GM18907 (cell line): ENCODE data around the gene C5orf15.
A peak's percentile ranks its signal among the peaks of the same experiment; 100 is the strongest.
"Not testable (repeated sequence)": the region's sequence is repeated elsewhere in the genome, so short reads cannot be mapped to it uniquely, and the experiment has no call there.

Experiments used
- ATAC-seq: cut with Tn5 transposase; IDR thresholded peaks from one replicate; pipeline ENCODE4 v1.9.1; 2021; ENCODE audit warnings: mild to moderate bottlenecking, moderate library complexity; ENCODE audit not compliant: unreplicated experiment

The C5orf15 gene

DNA sequence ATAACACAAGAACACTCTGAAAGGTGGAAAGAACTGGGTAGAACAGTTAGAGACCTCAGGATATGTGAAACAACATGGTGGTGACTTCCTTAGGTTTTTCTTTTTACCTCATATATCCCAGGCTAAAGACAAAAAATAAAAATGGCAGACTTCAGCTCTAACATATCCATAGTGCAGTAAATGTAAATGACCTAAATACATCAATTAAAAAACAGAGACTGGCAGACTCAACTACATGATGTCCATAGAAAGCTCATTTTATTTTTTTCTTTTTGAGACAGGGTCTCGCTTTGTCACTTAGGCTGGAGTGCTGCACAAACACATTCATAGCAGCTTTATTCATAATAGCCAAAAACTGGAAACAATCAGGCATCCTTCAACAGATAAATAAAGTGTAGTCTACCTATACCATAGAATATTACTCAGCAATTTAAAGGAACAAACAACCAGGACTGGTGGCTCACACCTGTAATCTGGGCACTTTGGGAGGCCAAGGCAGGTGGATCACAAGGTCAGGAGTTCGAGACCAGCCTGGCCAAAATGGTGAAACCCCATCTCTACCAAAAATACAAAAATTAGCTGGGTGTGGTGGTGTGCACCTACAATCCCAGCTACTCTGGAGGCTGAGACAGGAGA is 4.8 kb downstream of the C5orf15 start:
- ATAC-seq: no peak

DNA sequence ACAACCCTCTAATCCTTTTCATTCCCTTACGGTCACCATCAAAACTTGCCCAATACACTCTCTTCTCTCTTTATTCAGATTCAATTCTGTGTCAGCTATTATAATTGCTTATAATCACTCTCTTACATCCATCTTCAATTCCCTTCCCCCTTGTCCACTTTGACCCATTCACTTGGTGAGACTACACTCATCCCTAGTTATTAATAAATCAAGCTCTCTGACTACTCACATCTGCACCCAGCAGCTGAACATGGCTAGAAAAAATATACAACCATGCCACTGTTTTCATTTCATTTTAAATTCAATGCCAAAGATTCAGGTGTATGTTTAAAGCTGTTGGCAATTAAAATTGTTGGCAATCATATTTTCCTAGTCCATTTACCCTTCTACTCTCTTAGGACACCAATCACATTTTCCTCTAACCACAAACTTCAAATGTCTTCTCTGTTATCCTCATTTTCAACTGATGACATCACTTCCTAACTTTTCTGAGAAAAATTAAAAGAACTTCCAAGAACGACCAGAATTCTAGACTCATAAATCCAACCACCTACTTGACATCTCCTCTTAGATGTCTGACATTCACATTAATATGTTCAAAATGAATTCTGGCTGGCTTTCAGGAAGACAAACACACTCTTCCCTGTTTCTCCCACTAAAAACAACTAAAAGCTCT is 5.5 kb downstream of the C5orf15 start:
- ATAC-seq: no peak

DNA sequence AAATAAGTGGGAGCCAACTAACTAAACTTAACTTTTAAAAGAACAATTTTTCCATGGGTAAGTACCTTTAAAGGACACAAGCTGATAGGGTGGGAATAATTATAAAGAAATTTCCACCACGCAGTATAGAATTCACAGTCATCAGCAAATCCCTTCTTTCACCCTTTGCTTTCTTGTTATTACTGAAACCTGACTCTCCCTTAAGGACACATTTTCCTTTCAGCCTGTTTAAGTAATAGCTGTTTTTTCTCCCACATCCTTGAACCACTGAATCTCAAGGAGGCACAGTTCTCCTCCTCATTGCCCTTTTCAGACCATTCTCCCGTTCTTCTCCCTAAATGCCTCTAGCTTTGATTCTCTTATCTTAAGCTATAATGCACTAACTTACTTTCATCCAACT is 6.3 kb downstream of the C5orf15 start:
- no peak for ATAC-seq

DNA sequence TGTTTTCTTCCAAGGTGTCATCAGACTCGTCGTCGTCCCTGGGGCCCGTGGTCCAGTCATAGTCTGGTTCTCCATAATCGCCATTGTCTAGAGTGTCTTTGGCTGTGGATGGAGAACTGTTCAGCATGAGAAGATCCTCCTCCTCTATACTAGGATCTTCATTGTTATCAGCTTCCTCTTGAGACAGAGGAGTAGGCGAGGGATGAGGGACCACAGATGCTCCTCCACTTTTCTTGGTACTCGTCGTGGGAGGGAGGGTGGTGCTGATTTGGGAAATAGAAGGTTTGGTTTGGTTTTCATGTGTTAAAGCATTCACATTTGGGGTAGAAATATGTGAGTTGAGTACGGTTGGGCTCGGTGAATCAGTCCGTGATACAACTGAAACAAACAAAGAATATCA is 8.8 kb downstream of the C5orf15 start:
- no peak for ATAC-seq

DNA sequence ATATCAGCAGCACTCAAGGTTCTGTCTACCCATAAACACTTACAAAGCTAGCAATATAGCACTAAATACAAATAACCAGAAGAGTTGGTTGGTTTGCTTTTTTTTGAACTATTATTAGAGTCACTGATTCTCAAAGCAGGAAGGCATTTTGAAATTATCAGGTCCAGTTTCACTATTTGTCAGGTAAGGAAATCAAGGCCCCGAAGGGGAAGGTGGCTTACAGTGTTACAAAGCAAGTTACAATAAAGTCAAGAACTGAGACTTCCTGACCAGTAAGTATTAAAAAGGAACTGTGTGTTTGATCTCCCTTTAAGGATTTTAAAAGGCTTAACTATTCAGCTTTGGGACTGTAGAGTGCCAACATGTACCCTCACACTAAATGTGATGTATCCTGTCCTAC is 10.8 kb downstream of the C5orf15 start:
- peak; percentile 79 for ATAC-seq

DNA sequence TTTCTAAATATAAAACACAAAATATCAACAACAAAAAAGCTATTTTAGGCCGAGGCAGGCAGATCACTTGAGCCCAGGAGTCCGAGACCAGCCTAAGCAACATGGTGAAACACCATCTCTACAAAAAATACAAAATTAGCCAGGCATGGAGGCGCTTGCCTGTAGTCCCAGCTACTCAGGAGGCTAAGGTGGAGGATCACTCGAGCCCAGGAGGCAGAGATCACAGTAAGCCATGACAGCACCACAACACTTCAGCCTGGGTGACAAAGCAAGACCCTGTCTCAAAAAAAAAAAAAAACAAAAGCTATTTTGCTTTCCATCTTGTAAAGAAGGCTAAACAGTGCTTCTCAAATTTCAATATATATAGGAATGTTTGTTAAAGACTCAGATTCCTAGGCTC is 11.3 kb downstream of the C5orf15 start:
- ATAC-seq: peak; percentile 5

DNA sequence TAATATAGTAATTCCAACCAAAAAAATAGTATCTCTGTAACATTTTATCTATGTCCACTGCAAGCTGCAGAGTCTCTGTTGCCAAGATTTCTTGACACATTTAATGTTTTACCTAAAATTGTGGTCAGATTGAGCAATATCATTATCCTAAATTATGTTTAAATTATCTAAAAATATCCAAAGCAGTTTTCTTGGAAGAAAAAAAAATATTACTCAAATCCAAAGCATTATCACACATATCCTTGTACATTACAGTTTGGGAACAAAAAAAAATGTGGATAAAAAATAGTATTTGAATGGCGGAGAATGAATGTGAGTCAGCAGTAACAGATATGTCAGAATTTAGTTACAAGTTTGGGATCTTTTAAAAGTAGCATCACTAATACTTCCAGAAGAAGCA is 12.2 kb downstream of the C5orf15 start:
- ATAC-seq: not testable (repeated sequence)

DNA sequence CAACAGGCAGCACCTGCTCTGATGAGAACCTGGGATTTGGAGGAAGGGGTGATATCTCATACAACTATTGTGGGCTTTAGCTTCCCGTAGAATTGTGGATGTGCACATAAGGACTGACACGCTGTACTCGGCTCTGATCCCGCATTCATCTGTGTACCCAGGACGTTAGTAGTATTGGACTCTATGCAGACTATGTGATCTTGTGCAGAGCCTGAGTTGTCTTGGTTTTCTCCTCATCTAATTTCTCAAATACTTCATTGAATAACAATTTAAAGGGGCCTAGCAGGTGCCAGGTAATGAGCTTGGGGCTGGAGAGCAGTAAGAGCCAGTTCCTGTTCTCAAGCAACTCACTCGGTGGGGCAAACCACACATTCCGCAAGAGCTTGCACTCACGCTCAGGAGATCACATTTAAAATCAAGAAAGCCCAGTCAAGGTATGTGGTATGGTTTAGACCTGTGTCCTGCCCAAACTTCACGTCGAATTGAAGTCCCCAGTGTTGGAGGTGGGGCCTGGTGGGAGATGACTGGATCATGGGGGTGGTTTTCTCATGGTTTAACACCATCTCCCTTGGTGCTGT is 14.8 kb downstream of the C5orf15 start:
- no peak for ATAC-seq

DNA sequence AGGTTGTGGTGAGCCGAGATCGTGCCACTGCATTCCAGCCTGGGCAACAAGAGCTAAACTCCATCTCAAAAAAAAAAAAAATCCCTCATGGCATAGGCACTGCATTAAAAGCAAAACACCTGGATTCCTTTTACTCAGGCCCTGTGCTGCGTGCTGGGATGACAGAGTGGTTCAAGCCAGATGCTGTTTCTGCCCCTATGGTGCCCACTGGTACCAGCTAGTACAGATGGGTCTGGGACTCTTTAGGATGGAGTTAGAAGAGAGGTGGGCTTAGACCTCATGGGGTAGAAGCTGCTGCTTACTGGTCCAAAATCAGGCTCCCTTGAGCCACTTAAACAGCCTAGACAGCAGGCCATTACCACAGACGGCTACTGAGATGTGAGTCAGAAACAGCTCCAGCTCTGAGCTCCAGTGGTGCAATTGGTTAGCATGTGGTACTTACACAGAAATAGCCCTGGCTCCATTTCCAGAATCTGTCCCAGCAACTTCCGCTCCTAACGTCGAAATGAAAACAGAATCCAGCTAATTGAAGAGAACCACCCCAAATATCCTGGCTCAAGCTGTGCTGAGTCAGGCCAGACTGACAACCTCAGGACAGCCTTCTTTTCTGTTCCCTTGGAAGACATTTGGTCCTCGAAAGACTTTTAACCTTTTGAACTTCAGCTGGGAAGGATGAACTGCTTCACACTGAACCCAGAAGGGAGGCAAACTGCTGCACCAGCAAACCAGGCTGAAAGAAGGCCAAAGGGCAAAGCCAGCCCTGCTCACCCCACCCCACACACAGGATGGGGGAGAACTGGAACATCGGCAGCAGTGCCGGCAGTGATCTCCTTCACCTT is 15.5 kb downstream of the C5orf15 start:
- no peak for ATAC-seq

DNA sequence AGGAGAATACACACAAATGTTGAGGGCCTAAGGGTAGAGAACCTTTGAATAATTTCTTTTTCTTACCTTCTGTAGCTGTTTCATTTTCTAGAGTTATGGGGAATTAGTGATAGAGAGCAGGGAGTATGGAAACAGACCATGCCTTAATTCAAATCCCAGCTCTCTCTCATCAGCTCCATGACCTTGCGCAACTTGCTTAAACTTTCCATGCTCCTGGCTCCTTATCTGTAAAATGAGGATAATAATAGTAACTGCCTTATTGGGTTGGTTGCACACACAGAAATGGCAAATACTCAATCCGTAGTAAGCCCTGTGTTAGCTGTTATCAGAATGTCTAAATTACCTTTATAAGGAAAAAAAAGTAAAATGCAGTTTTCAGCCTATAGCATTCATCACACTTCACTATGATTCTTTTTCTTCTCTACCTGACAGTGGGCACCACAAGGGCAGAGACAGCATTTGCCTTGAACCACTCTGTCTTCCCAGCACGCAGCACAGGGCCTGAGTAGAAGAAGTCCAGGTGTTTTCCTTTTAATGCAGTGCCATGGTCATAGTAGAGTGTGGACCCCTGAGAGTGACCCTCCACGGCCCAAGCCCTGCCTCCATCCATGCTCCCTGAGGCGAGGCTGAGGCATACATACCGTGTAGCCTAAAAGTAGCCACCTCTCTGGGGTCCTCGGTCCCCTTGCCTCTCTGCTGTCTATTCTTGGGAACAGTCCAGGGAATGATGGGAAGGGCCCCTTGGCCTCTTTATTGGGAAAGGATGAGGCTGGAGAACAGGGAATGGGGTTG is 17.4 kb downstream of the C5orf15 start:
- no peak for ATAC-seq

DNA sequence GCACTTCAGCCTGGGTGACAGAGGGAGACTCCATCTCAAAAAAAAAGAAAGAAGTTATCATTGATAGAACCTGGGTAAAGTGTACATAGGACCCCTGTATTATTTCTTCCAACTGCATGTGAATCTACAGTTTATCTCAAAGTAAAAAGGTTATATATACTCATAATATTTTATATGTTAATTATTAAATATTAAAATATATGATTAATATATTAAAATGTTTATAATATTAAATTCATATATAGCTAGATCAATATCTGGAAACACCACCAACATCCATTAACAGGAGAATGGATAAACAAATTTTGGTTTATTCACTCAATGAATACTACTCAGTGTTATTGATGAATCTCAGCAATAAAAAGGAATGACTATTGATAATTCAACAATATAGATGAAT is 19.7 kb downstream of the C5orf15 start:
- ATAC-seq: no peak

DNA sequence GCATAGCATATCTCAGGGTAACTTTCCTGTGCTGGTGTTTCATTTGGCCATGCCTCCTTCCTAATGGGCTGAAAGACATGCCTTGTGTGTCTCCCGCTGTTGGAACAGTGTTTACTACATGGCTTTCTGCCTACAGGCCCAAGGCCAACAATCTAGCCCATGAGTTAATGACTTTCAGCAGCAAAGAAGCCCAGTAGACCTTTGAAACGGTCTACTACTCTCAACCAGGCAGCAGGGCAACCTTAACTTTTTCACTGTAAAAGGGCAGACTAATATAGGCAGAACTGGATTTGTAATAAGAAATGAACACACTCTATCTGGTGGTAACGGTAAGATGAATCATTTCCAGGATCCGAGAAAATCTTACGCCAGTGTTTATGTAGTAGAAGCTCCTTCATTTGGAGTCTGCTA is 21.0 kb downstream of the C5orf15 start:
- no peak for ATAC-seq

DNA sequence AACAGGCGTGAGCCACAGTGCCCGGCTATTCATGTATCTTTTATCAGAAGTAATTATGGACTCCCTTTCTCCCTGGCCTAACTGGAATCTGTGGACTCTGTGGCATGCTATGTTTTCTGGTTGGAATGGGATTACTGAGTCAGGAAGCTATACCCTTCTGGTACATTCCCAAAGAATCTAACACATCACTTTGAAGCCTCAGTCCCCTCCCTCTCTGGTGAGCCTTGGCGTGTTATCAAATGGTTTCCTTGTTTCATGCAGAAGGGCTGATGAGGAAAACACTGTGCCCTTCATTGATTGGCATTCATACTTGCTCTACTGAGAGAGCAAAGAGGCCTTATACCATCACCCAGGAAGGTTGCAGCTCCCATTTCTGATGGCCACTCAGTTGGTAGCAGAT is 22.9 kb downstream of the C5orf15 start:
- ATAC-seq: no peak

DNA sequence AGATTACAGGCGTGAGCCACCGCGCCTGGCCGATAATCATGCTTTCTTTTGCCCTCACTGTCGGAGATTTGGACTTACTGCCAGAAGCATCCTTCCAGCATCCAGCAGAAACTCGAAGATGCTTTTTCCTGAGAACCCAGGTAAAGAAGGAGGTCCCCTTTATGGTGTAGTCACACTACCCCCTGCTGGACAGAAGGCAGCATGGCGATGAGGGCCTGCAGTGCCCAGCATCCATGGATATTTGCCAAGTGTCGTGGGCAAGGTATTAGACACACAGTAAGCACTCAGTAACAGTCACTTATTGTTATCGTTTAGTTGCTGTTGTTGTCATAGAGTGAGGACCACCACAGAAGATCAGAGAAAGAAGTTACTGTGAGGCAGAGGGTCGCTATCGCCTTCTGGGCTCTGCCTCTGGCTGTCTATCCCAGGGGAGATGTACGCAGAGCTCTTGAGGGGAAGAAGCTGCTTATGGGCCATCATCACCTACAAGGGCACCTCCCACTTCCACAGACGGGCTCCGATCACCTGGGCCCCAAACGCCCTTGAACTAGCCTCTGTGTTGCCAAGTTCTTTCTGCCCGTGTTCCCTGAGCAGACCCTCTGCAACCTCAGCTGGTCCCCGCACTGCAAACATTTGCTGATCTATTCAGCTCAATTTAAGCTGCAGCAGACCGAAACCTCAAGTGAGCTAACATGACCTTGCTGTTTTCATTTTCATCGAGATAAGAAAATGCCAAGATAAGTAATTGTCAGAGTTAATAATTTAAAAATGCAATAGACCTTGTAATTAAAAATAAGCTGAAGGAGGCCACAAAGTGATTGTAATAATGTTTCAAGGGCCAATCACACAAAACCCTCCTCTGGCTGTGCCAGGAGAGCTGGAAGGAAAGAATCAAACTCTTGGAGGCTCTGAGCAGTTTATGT is 23.9 kb downstream of the C5orf15 start:
- no peak for ATAC-seq

DNA sequence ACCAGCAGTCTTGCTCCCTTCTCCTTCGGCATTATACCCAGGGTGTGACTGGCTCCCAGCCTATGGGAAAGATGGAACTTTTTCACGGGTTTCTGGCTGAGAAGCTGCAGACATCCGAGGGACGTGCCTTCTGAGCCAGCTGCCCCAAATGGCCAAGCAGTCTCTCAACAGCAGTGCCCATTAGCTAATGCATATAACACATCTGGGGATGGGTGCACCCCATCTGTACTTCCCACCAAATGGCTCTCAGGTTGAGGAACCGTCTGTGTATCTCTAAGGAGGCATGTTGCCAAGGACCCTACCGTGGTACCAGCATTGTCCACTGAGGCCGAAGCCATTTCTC is 25.0 kb downstream of the C5orf15 start:
- ATAC-seq: no peak

DNA sequence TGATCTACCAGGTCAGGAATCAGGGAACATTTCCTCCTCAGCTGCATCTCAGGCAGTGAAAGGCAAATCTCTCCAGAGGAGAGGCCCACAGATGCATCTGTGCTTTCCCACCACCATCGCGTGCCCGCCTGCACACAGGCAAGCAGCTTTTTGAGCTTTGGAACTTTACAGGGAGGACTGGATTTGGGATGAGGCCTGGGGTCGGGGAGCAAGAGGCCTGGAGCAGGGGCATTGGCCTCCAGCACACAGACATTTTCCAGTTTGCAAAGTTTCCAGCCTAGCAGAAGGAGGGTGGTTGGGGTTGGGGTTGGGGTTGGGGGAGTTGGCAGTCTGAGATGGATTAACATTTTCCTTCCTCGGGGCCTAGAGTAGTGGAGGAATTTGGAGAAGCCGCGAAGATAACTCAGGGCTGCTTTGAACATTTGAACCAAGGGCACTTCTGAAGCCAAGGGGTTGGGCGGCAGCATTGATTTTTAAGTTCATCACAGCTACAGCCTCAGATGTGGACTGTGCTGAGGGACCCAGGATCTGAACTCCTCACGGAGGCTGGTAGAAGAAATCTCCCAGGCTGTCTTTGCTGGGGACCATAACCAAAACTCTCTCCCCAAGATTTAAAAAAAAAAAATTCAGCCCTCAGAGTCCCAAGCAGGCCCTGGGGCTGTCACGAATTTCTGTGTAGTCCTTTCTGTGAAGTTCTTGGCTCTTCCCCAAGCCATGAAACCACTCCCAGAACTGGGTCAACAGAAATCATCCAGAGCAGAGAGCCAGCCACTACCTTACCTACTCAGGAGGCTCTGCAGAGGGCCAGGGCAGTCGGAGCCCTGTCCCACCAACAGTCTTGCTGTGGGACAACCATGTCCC is 25.6 kb downstream of the C5orf15 start:
- no peak for ATAC-seq

DNA sequence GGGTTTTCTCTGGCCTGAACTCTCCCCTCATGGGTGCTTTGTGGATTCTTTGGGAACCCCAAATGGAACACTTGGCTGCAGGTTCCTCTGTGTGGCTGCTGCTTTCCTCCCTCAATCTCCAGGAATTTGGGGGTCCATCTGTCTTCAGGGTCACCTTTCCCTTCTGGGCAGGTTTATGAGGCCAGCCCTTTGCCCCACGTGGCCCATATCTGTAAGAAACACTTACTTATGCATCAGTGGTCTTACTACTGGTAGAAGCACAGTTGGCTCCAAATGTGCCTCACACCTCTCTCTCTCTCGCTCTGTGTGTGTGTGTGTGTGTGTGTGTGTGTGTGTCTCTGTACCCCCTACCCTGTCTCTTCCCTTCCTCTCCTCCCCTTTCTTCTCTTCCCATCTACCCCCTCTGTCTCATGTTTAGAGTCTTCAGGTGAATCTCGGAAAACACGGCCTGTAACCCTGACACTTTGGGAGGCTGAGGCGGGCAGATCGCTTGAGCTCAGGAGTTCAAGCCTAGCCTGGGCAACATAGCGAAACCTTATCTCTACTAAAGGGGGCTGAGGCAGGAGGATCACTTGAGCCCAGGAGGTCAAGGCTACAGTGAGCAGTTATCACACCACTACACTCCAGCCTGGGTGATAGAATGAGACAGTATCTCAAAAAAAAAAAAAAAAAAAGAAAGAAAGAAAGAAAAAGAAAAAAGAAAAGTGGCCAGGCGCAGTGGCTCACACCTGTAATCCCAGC is 26.8 kb downstream of the C5orf15 start:
- ATAC-seq: no peak

DNA sequence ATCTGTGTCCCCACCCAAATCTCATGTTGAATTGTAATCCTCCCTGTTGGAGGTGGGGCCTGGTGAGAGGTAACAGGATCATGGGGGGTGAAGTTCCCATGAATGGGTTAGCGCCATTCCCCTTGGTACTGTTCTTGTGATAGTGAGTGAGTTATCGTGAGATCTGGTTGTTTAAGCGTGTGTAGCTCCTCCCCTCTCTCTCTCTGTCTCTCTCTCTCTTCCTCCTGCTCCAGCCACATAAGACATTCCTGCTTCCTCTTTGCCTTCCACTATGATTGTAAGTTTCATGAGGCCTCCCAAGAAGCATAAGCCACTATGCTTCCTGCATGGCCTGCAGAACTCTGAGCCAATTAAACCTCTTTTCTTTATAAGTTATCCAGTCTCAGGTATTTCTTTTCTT is 28.8 kb downstream of the C5orf15 start:
- ATAC-seq: no peak
